HepG2 (cell line): Measurements from ENCODE around the gene TRIO.

ENCODE experiments used
- EZH2 ChIP-seq: conservative IDR thresholded peaks from 2 replicates; pipeline ENCODE4 v1.6.1; 2012; ENCODE audit warnings: mild to moderate bottlenecking, low read depth, low read length, moderate library complexity
- NR3C1 ChIP-seq: sonication (generic); formaldehyde crosslinking; IDR thresholded peaks from 2 replicates; pipeline ENCODE4 v1.4.0; 2020; ENCODE audit warnings: missing genetic modification reagents
- TCF7L2 ChIP-seq: IDR thresholded peaks from 2 replicates; pipeline ENCODE4 v1.6.1; 2011; ENCODE audit warnings: mild to moderate bottlenecking, low read depth, low read length, moderate library complexity
- ZKSCAN8 ChIP-seq: IDR thresholded peaks from 2 replicates; pipeline ENCODE4 v1.6.1; 2016; ENCODE audit warnings: borderline replicate concordance, missing genetic modification reagents, missing compliant biosample characterization

- TF ChIP-seq EZH2 (no peak), ZKSCAN8 (CRISPR knock-in tag) (no peak), NR3C1 (CRISPR knock-in tag) (no peak), TCF7L2 (no peak)
These were observed 15.1 kb upstream of the TRIO start for GRCh38 chr5:14128079-14128478.
